HCT116 (cell line): ENCODE results near the gene NLRP6. TPM values are rescaled to one million over a fixed set of nuclear protein-coding genes. Genes with fewer than 3 reads are reported as not detected.
A peak's percentile ranks its signal among the peaks of the same experiment; 100 is the strongest.

Experiments used
- ATAC-seq: fragments of 200-7000 bp; cut with Tn5 transposase; 2 replicates; pipeline ENCODE4 v1.9.1; 2020; ENCODE audit warnings: mild to moderate bottlenecking, moderate library complexity
- BruUV-seq: library from RNA; stranded (reverse); fragments of 400-500 nt; replicated peaks from 2 replicates; lab custom pipeline; 2021; lab: Mats Ljungman, UMichigan
- CTCF ChIA-PET: fragments of 300-600 bp; sonication (Branson Sonifier 250); formaldehyde crosslinking; loops from one replicate; lab custom pipeline; 2021; ENCODE audit warnings: antibody characterized with exemption; lab: Charles Lee
- POLR2A ChIA-PET: fragments of 300-600, 350-600 bp; sonication (Branson Sonifier 250); formaldehyde crosslinking; loops from one replicate; lab custom pipeline; 2021; ENCODE audit warnings: antibody characterized with exemption; lab: Charles Lee
- RAD21 ChIA-PET, 2 experiments: fragments of 300-600 bp; sonication (Branson Sonifier 250); formaldehyde crosslinking; loops; one replicate each; lab custom pipeline; 2023; ENCODE audit warnings: low total read pairs in 2 of 2; ENCODE audit not compliant: uncharacterized antibody in 2 of 2, unreplicated experiment in 2 of 2, low non-redundant PET in 1 of 2; lab: Charles Lee
- DNase-seq: peaks from one replicate; pipeline ENCODE4 v3.0.0-alpha.2; 2010; ENCODE audit warnings: low read depth, low spot score
- H2AFZ ChIP-seq: fragments of 200-600 bp; shearing (Covaris generic), sonication (generic); 2 replicates; pipeline ENCODE4 v1.6.1; 2017; ENCODE audit warnings: low read depth, mixed run types, mixed read lengths, antibody characterized with exemption, low read length; ENCODE audit not compliant: poor library complexity, severe bottlenecking
- H3K27ac ChIP-seq: 2 replicates; pipeline ENCODE4 v1.5.1; 2012; ENCODE audit warnings: low read depth, low read length
- H3K27me3 ChIP-seq: fragments of 200-600 bp; sonication (generic); 2 replicates; pipeline ENCODE4 v1.6.1; 2016; ENCODE audit warnings: mixed run types, low read length, mixed read lengths; ENCODE audit not compliant: insufficient read depth
- H3K36me3 ChIP-seq, 2 experiments: fragments of 200-500 bp in 1 of 2; fragments of 200-600 bp in 1 of 2; sonication (Bioruptor generic) in 1 of 2; sonication (generic) in 1 of 2; 2 replicates each; pipeline versions ENCODE4 v1.5.1 to v1.6.1; 2014 to 2016; ENCODE audit warnings: low read length in 2 of 2, inconsistent platforms in 1 of 2, mixed read lengths in 1 of 2, mixed run types in 1 of 2; ENCODE audit not compliant: insufficient read depth in 2 of 2, control insufficient read depth in 1 of 2
- H3K4me1 ChIP-seq, 2 experiments: fragments of 200-600 bp in 1 of 2; sonication (generic) in 1 of 2; 2 replicates each; pipeline versions ENCODE4 v1.5.1 to v1.6.1; 2012 to 2017; ENCODE audit warnings: low read length in 2 of 2, inconsistent platforms in 1 of 2, mild to moderate bottlenecking in 1 of 2, mixed read lengths in 1 of 2, mixed run types in 1 of 2, moderate library complexity in 1 of 2; ENCODE audit not compliant: insufficient read depth in 2 of 2, control insufficient read depth in 1 of 2
- H3K4me2 ChIP-seq: fragments of 200-600 bp; sonication (generic); 2 replicates; pipeline ENCODE4 v1.6.1; 2017; ENCODE audit warnings: mixed run types, low read length, mixed read lengths
- H3K4me3 ChIP-seq, 2 experiments: fragments of 200-600 bp in 1 of 2; sonication (generic) in 1 of 2; replicated peaks in 1 of 2; 2 replicates each; pipeline ENCODE4 v1.5.1; 2011 to 2016; ENCODE audit warnings: low read length in 2 of 2, control low read depth in 1 of 2, low read depth in 1 of 2, mild to moderate bottlenecking in 1 of 2, mixed read lengths in 1 of 2, mixed run types in 1 of 2
- H3K79me2 ChIP-seq: fragments of 200-600 bp; sonication (generic); 2 replicates; pipeline ENCODE4 v1.6.1; 2017; ENCODE audit warnings: mild to moderate bottlenecking, mixed run types, low read length, moderate library complexity, mixed read lengths; ENCODE audit not compliant: insufficient read depth
- H3K9ac ChIP-seq: fragments of 200-600 bp; sonication (generic); 2 replicates; pipeline ENCODE4 v1.6.1; 2016; ENCODE audit warnings: low read length, mixed read lengths
- H3K9me2 ChIP-seq: fragments of 200-600 bp; sonication (generic), shearing (Covaris generic); 2 replicates; pipeline ENCODE4 v1.6.1; 2017; ENCODE audit warnings: mixed run types, mild to moderate bottlenecking, moderate library complexity; ENCODE audit not compliant: insufficient read depth
- H3K9me3 ChIP-seq, 2 experiments: fragments of 200-500 bp in 1 of 2; fragments of 200-600 bp in 1 of 2; sonication (Bioruptor generic) in 1 of 2; sonication (generic) in 1 of 2; 2 replicates each; pipeline ENCODE4 v1.6.1; 2014 to 2017; ENCODE audit warnings: low read length in 2 of 2, mixed read lengths in 2 of 2, inconsistent platforms in 1 of 2, low read depth in 1 of 2, mild to moderate bottlenecking in 1 of 2, mixed run types in 1 of 2, moderate library complexity in 1 of 2; ENCODE audit not compliant: control insufficient read depth in 1 of 2, insufficient read depth in 1 of 2
- H4K20me1 ChIP-seq: fragments of 200-600 bp; sonication (generic), shearing (Covaris generic); 2 replicates; pipeline ENCODE4 v1.6.1; 2017; ENCODE audit warnings: mixed run types, mild to moderate bottlenecking, moderate library complexity; ENCODE audit not compliant: insufficient read depth
- CEBPB ChIP-seq: IDR thresholded peaks from 2 replicates; pipeline ENCODE4 v1.6.1; 2012; ENCODE audit warnings: low read depth
- EGR1 ChIP-seq: IDR thresholded peaks from 2 replicates; pipeline ENCODE4 v1.6.1; 2012; ENCODE audit warnings: low read depth
- ELF1 ChIP-seq: IDR thresholded peaks from 2 replicates; pipeline ENCODE4 v1.6.1; 2012; ENCODE audit warnings: low read depth, borderline replicate concordance
- POLR2A ChIP-seq: IDR thresholded peaks from 2 replicates; pipeline ENCODE4 v1.7.0; 2011; ENCODE audit warnings: borderline replicate concordance; ENCODE audit not compliant: insufficient read depth, insufficient read length; ENCODE audit errors: extremely low read depth
- POLR2AphosphoS5 ChIP-seq: IDR thresholded peaks from 2 replicates; pipeline ENCODE4 v1.6.1; 2011; ENCODE audit warnings: mild to moderate bottlenecking, low read depth, low read length, moderate library complexity
- RAD21 ChIP-seq: IDR thresholded peaks from 2 replicates; pipeline ENCODE4 v1.6.1; 2012; ENCODE audit warnings: low read depth, mild to moderate bottlenecking
- ZBTB33 ChIP-seq: IDR thresholded peaks from 2 replicates; pipeline ENCODE4 v1.6.1; 2011; ENCODE audit warnings: mild to moderate bottlenecking, low read length, moderate library complexity; ENCODE audit not compliant: insufficient replicate concordance; ENCODE audit errors: extremely low read depth
- ZFX ChIP-seq: fragments of 450-650 bp; IDR thresholded peaks from 2 replicates; pipeline ENCODE4 v1.6.1; 2017
- intact Hi-C: fragments of 100-400 bp; cut with micrococcal nuclease; formaldehyde crosslinking; loops from 2 replicates; pipeline ENCODE4 v1.10.0; 2022
- total RNA-seq: library from RNA; stranded (reverse); gene quantifications from one replicate; pipeline ENCODE4 v1.2.1, GENCODE V29; 2021; ENCODE audit not compliant: unreplicated experiment

NLRP6 gene
- total RNA-seq, 1 experiment from 2014 or later = not detected

- ChIA-PET RAD21 (no interaction called here), CTCF (no interaction called here), POLR2A (no interaction called here)
- no peaks in the 10 kb centered on the region for H3K9me3 ChIP-seq
- TF ChIP-seq POLR2AphosphoS5 (peak; percentile 77), CEBPB (no peak), ZFX (peak; percentile 33; the same call in 1 of the 2 replicates), ELF1 (no peak), RAD21 (no peak), ZBTB33 (no peak), POLR2A (peak; percentile 30), EGR1 (peak; percentile 69)
- H3K4me1 ChIP-seq = peaks cover 14 to 25% of the 10 kb centered on the region in 2 experiments
- peak within 1 kb of the TSS; percentile 76 for H3K9ac ChIP-seq
- peaks cover 7% of the 10 kb centered on the region; the same call in 1 of the 2 replicates for H3K79me2 ChIP-seq
- no TSS peak for BruUV-seq
- peak within 1 kb of the TSS; percentile 79; the same call in 1 of the 2 replicates for H3K27ac ChIP-seq
- peak; percentile 90 for ATAC-seq
- H3K9me2 ChIP-seq = no peaks in the 10 kb centered on the region
- H3K36me3 ChIP-seq = peaks cover 0 to under 1% of the 10 kb centered on the region in 2 experiments; a peak in 2 of 4 replicates
- DNase-seq = no peak
- no peaks in the 10 kb centered on the region for H4K20me1 ChIP-seq
- peak within 1 kb of the TSS; percentile 59 to 72 for H3K4me3 ChIP-seq
- H2AFZ ChIP-seq = no peak within 1 kb of the TSS
- intact Hi-C loops = loop anchor here (5.0 kb wide), 1 partner anchor 51 kb away; the partner anchor contains the start of genes PSMD13 and SIRT3
- H3K4me2 ChIP-seq = peak within 1 kb of the TSS; percentile 90
- H3K27me3 ChIP-seq = no peaks in the 10 kb centered on the region
Measured at GRCh38 chr11:288478-289397, 10.5 kb downstream of the NLRP6 start, which contains the start of gene PGGHG. Gene PGGHG, plus strand, starts transcription at chr11:289126. Its CDS starts 691 bp downstream, at chr11:289817.
